ENCODE data around the gene PTPRK. TPM values are rescaled to one million over a fixed set of nuclear protein-coding genes. Genes with fewer than 3 reads are reported as not detected.

PTPRK gene
- total and polyA plus RNA-seq, 2 of the 13 experiments (the other 11 are each of a cell fraction or from before 2014, with no cell fraction given): 43.6 to 98.3 TPM

DNA sequence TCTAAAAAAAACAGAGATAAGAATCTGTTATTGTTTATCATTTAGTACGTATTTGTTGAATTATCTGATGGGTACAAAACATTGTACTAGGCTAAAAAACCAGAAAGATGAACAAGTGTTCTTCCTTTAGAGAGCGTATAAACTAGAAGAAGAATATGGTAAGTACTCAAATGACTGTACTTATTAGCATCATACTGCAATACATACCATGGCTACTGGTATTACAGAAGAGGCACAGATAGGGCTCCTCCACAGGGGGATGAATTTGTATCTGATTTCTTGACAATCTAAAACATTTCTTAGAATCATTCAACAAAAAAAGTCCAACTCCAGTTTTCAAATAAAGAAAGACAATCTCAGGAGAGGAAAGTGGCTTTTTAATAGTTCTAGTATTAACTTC is 501.6 kb downstream of the PTPRK start:
- FAIRE-seq (no peak), DNase-seq (ENCODE audit: low spot score) (no peak), ATAC-seq (no peak)
- H3K79me2 ChIP-seq (ENCODE audit: insufficient read depth, low read length): no peaks in the 10 kb centered on the region
- H3K27me3 ChIP-seq (ENCODE audit: control insufficient read depth in 1 of 2, insufficient read depth in 2 of 2, low read length in 2 of 2): no peaks in the 10 kb centered on the region
- no peaks in the 10 kb centered on the region for H3K9me3 ChIP-seq (ENCODE audit: low read length)
- H3K4me2 ChIP-seq (ENCODE audit: low read depth, low read length): no peak overlapping the region
- H3K4me1 ChIP-seq (ENCODE audit: insufficient read depth, low read length): no peaks in the 10 kb centered on the region
- BruUV-seq (replicated peaks): no TSS peak
- no peak overlapping the region for H2AFZ ChIP-seq (ENCODE audit: low read length)
- H4K20me1 ChIP-seq (ENCODE audit: insufficient read depth, low read length): no peaks in the 10 kb centered on the region
- no peak overlapping the region for H3K4me3 ChIP-seq (replicated peaks in 1 of 3; ENCODE audit: insufficient read depth in 1 of 3, low read depth in 2 of 3, low read length in 3 of 3)
- no peak overlapping the region for H3K27ac ChIP-seq (ENCODE audit: extremely low read length, insufficient read depth, low read length)
- H3K36me3 ChIP-seq (replicated peaks in 1 of 2; ENCODE audit: control insufficient read depth in 1 of 2, insufficient read depth in 2 of 2, low read length in 2 of 2): no peaks in the 10 kb centered on the region; a peak in 1 of 5 replicates
- in situ Hi-C loops (cut with HindIII; ENCODE audit: extremely low pct_ligation_motif_present, low pct_unique_long_range_greater_than_20kb) (no loop called here), intact Hi-C loops (cut with micrococcal nuclease; ENCODE audit: unreplicated experiment) (no loop called here)
- H3K9ac ChIP-seq (ENCODE audit: insufficient read depth, low read depth, low read length): no peak overlapping the region
- CTCF ChIA-PET (ENCODE audit: low intra/inter-chr PET ratio, low total read pairs): no interaction called here
- TF ChIP-seq RFX3 (CRISPR knock-in tag; IDR thresholded peaks at IDR 0.05): no peak
- TF ChIP-seq, protein P1, sequence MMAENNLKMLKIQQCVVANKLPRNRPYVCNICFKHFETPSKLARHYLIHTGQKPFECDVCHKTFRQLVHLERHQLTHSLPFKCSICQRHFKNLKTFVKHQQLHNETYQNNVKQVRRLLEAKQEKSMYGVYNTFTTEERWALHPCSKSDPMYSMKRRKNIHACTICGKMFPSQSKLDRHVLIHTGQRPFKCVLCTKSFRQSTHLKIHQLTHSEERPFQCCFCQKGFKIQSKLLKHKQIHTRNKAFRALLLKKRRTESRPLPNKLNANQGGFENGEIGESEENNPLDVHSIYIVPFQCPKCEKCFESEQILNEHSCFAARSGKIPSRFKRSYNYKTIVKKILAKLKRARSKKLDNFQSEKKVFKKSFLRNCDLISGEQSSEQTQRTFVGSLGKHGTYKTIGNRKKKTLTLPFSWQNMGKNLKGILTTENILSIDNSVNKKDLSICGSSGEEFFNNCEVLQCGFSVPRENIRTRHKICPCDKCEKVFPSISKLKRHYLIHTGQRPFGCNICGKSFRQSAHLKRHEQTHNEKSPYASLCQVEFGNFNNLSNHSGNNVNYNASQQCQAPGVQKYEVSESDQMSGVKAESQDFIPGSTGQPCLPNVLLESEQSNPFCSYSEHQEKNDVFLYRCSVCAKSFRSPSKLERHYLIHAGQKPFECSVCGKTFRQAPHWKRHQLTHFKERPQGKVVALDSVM (CRISPR knock-in tag; IDR thresholded peaks at IDR 0.05): no peak
- no peak for TF ChIP-seq MIXL1 (CRISPR knock-in tag; IDR thresholded peaks at IDR 0.05)
- TF ChIP-seq, protein P2, sequence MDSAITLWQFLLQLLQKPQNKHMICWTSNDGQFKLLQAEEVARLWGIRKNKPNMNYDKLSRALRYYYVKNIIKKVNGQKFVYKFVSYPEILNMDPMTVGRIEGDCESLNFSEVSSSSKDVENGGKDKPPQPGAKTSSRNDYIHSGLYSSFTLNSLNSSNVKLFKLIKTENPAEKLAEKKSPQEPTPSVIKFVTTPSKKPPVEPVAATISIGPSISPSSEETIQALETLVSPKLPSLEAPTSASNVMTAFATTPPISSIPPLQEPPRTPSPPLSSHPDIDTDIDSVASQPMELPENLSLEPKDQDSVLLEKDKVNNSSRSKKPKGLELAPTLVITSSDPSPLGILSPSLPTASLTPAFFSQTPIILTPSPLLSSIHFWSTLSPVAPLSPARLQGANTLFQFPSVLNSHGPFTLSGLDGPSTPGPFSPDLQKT (CRISPR knock-in tag; IDR thresholded peaks at IDR 0.05; ENCODE audit: borderline replicate concordance): no peak
- no peak for TF ChIP-seq ZSCAN22 (CRISPR knock-in tag; IDR thresholded peaks at IDR 0.05)
- no peak for TF ChIP-seq ZNF101 (CRISPR knock-in tag; IDR thresholded peaks at IDR 0.05; ENCODE audit: borderline replicate concordance, low read depth)
- TF ChIP-seq NPAS2 (CRISPR knock-in tag; IDR thresholded peaks at IDR 0.05; ENCODE audit: borderline replicate concordance): no peak
- no peak for TF ChIP-seq NFRKB (IDR thresholded peaks at IDR 0.05)
- no peak for TF ChIP-seq HNRNPLL (IDR thresholded peaks at IDR 0.05; ENCODE audit: low read depth, low read length, poor library complexity, severe bottlenecking)
- TF ChIP-seq ZNF773 (CRISPR knock-in tag; IDR thresholded peaks at IDR 0.05; ENCODE audit: borderline replicate concordance): no peak
- TF ChIP-seq ZNF550 (CRISPR knock-in tag; IDR thresholded peaks at IDR 0.05; ENCODE audit: borderline replicate concordance): no peak
- TF ChIP-seq, protein P3, sequence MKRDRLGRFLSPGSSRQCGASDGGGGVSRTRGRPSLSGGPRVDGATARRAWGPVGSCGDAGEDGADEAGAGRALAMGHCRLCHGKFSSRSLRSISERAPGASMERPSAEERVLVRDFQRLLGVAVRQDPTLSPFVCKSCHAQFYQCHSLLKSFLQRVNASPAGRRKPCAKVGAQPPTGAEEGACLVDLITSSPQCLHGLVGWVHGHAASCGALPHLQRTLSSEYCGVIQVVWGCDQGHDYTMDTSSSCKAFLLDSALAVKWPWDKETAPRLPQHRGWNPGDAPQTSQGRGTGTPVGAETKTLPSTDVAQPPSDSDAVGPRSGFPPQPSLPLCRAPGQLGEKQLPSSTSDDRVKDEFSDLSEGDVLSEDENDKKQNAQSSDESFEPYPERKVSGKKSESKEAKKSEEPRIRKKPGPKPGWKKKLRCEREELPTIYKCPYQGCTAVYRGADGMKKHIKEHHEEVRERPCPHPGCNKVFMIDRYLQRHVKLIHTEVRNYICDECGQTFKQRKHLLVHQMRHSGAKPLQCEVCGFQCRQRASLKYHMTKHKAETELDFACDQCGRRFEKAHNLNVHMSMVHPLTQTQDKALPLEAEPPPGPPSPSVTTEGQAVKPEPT (CRISPR knock-in tag; IDR thresholded peaks at IDR 0.05; ENCODE audit: low read depth): no peak
- TF ChIP-seq YEATS4 (CRISPR knock-in tag; IDR thresholded peaks at IDR 0.05; ENCODE audit: borderline replicate concordance): no peak
- TF ChIP-seq, protein P4, sequence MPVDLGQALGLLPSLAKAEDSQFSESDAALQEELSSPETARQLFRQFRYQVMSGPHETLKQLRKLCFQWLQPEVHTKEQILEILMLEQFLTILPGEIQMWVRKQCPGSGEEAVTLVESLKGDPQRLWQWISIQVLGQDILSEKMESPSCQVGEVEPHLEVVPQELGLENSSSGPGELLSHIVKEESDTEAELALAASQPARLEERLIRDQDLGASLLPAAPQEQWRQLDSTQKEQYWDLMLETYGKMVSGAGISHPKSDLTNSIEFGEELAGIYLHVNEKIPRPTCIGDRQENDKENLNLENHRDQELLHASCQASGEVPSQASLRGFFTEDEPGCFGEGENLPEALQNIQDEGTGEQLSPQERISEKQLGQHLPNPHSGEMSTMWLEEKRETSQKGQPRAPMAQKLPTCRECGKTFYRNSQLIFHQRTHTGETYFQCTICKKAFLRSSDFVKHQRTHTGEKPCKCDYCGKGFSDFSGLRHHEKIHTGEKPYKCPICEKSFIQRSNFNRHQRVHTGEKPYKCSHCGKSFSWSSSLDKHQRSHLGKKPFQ (CRISPR knock-in tag; IDR thresholded peaks at IDR 0.05; ENCODE audit: insufficient replicate concordance): no peak
- no peak for TF ChIP-seq ZNF274 (CRISPR knock-in tag; IDR thresholded peaks at IDR 0.05)
- 96% methylated on average over 2 of the region's 2 CpGs for WGBS (ENCODE audit: low lambda C conversion rate)
- POLR2A ChIA-PET: no interaction called here

All from HepG2 (cell line).